HepG2 (cell line): ENCODE results near the gene RGS6. TPM values are rescaled to one million over a fixed set of nuclear protein-coding genes. Genes with fewer than 3 reads are reported as not detected.

Experiments used
- ATAC-seq: fragments of 200-7000 bp; cut with Tn5 transposase; 3 replicates; pipeline ENCODE4 v1.9.1; 2020; ENCODE audit warnings: mild to moderate bottlenecking, moderate library complexity
- BruUV-seq: library from RNA; stranded (reverse); fragments of 400-500 nt; replicated peaks from 2 replicates; lab custom pipeline; 2021; lab: Mats Ljungman, UMichigan
- CTCF ChIA-PET: fragments of 300-600 bp; formaldehyde crosslinking; extraction: SDS; loops from one replicate; lab custom pipeline; 2021; ENCODE audit warnings: low total read pairs, inconsistent platforms, low intra/inter-chr PET ratio; lab: Yijun Ruan, JAX
- POLR2A ChIA-PET: fragments of 350-600 bp; sonication (Branson Sonifier 250); formaldehyde crosslinking; loops from one replicate; lab custom pipeline; 2020; ENCODE audit warnings: antibody characterized with exemption, inconsistent platforms; lab: Yijun Ruan, JAX
- DNase-seq: peaks from one replicate; pipeline ENCODE4 v3.0.0-alpha.2; 2015; ENCODE audit warnings: low spot score
- FAIRE-seq: peaks from 3 replicates; lab custom pipeline; 2011; peaks lifted over from hg19 to GRCh38; lab: Jason Lieb, UNC
- H2AFZ ChIP-seq: one replicate; pipeline ENCODE4 v1.6.1; 2011; ENCODE audit warnings: low read length, inconsistent platforms
- H3K27ac ChIP-seq: fragments of 300-600 bp; 3 replicates; pipeline ENCODE4 v1.8.0; 2011; ENCODE audit warnings: mixed run types, mild to moderate bottlenecking, mixed read lengths, low read length, inconsistent platforms; ENCODE audit not compliant: insufficient read depth; ENCODE audit errors: extremely low read length
- H3K27me3 ChIP-seq, 2 experiments: fragments of 200-600 bp in 1 of 2; 2 replicates in 1 of 2; 3 replicates in 1 of 2; pipeline versions ENCODE4 v1.6.0 to v1.8.0; 2011; ENCODE audit warnings: low read length in 2 of 2, mild to moderate bottlenecking in 2 of 2, moderate library complexity in 2 of 2, inconsistent platforms in 1 of 2; ENCODE audit not compliant: insufficient read depth in 2 of 2, control insufficient read depth in 1 of 2
- H3K36me3 ChIP-seq, 2 experiments: fragments of 200-600 bp in 1 of 2; replicated peaks in 1 of 2; 2 replicates in 1 of 2; 3 replicates in 1 of 2; pipeline versions ENCODE4 v1.5.1 to v1.8.0; 2011; ENCODE audit warnings: low read length in 2 of 2, inconsistent platforms in 1 of 2; ENCODE audit not compliant: insufficient read depth in 2 of 2, control insufficient read depth in 1 of 2
- H3K4me1 ChIP-seq: 2 replicates; pipeline ENCODE4 v1.5.1; 2012; ENCODE audit warnings: low read length, inconsistent platforms; ENCODE audit not compliant: insufficient read depth
- H3K4me2 ChIP-seq: 2 replicates; pipeline ENCODE4 v1.6.0; 2011; ENCODE audit warnings: low read depth, low read length, inconsistent platforms
- H3K4me3 ChIP-seq, 3 experiments: fragments of 200-600 bp in 1 of 3; sonication (generic), shearing (Covaris generic) in 1 of 3; replicated peaks in 1 of 3; 2 replicates each; pipeline ENCODE4 v1.5.1; 2011 to 2016; ENCODE audit warnings: low read length in 3 of 3, inconsistent platforms in 2 of 3, low read depth in 2 of 3, mild to moderate bottlenecking in 2 of 3, control low read depth in 1 of 3, mixed read lengths in 1 of 3; ENCODE audit not compliant: insufficient read depth in 1 of 3
- H3K79me2 ChIP-seq: one replicate; pipeline ENCODE4 v1.6.1; 2011; ENCODE audit warnings: low read length, inconsistent platforms; ENCODE audit not compliant: insufficient read depth
- H3K9ac ChIP-seq: 2 replicates; pipeline ENCODE4 v1.6.0; 2011; ENCODE audit warnings: mild to moderate bottlenecking, low read depth, low read length, inconsistent platforms; ENCODE audit not compliant: insufficient read depth
- H3K9me3 ChIP-seq: 2 replicates; pipeline ENCODE4 v1.5.1; 2012; ENCODE audit warnings: mild to moderate bottlenecking, low read length
- H4K20me1 ChIP-seq: 2 replicates; pipeline ENCODE4 v1.6.0; 2011; ENCODE audit warnings: inconsistent platforms, mild to moderate bottlenecking, low read length, moderate library complexity; ENCODE audit not compliant: insufficient read depth
- MAFF ChIP-seq: IDR thresholded peaks from 2 replicates; pipeline ENCODE4 v1.6.1; 2011; ENCODE audit warnings: low read depth, low read length, improper control_type of control experiment
- MAFK ChIP-seq, 2 experiments: IDR thresholded peaks in 1 of 2; conservative IDR thresholded peaks in 1 of 2; 2 replicates each; pipeline ENCODE4 v1.6.1; 2011; ENCODE audit warnings: improper control_type of control experiment in 2 of 2, low read length in 2 of 2
- NFE2L2 ChIP-seq: fragments of 150-350 bp; IDR thresholded peaks from 2 replicates; pipeline ENCODE4 v1.6.1; 2014; ENCODE audit warnings: low read length
- ZNF136 ChIP-seq: sonication (generic); formaldehyde crosslinking; IDR thresholded peaks from 2 replicates; pipeline ENCODE4 v1.8.1; 2022; ENCODE audit warnings: low read depth, mild to moderate bottlenecking, moderate library complexity, missing genetic modification reagents
- ZNF430 ChIP-seq: sonication (generic); formaldehyde crosslinking; IDR thresholded peaks from 2 replicates; pipeline ENCODE4 v1.9.0; 2021; ENCODE audit warnings: mild to moderate bottlenecking, missing genetic modification reagents
- ZNF747 ChIP-seq: sonication (generic); formaldehyde crosslinking; IDR thresholded peaks from 2 replicates; pipeline ENCODE4 v1.8.1; 2023; ENCODE audit warnings: missing genetic modification reagents, mild to moderate bottlenecking, borderline replicate concordance
- WGBS: methylation state at CpG from one replicate; pipeline ENCODE4 v1.1.6; 2017; ENCODE audit warnings: low lambda C conversion rate; 5-methylcytosine and 5-hydroxymethylcytosine counted together
- in situ Hi-C: cut with HindIII; loops from 2 replicates; pipeline ENCODE4 v1.10.0; 2017; ENCODE audit warnings: low pct_unique_long_range_greater_than_20kb; ENCODE audit not compliant: extremely low pct_ligation_motif_present
- intact Hi-C: fragments of 100-400 bp; cut with micrococcal nuclease; formaldehyde crosslinking; loops from one replicate; pipeline ENCODE4 v1.10.0; 2022; ENCODE audit not compliant: unreplicated experiment
- polyA plus RNA-seq, 8 experiments: library from polyadenylated mRNA; depleted of rRNA in 3 of 8; stranded (reverse) in 7 of 8; unstranded in 1 of 8; fragments of >200 nt; fragmentation: Illumina TruSeq in 4 of 8; extraction: Trizol in 4 of 8; gene quantifications; 2 replicates each; pipeline versions ENCODE4 v1.2.1 to v1.2.3, GENCODE V29; 2011 to 2016; ENCODE audit warnings: low read depth in 4 of 8, missing spikeins in 1 of 8, mixed read lengths in 1 of 8; ENCODE audit not compliant: insufficient read depth in 1 of 8
- total RNA-seq, 5 experiments: library from RNA; depleted of rRNA; stranded (reverse); fragments of >200 nt; fragmentation: Illumina TruSeq; extraction: Trizol; gene quantifications; 2 replicates each; pipeline ENCODE4 v1.2.3, GENCODE V29; 2016; ENCODE audit warnings: low read depth in 1 of 5
- TF ChIP-seq, protein P1 (sequence below): sonication (generic); formaldehyde crosslinking; IDR thresholded peaks from 2 replicates; pipeline ENCODE4 v1.4.0; 2020; ENCODE audit warnings: missing genetic modification reagents
- TF ChIP-seq, protein P2 (sequence below): IDR thresholded peaks from 2 replicates; pipeline ENCODE4 v1.6.1; 2012; ENCODE audit warnings: low read depth, low read length, improper control_type of control experiment

RGS6 gene
- total and polyA plus RNA-seq, 2 of the 13 experiments (the other 11 are each of a cell fraction or from before 2014, with no cell fraction given) = not detected

DNA sequence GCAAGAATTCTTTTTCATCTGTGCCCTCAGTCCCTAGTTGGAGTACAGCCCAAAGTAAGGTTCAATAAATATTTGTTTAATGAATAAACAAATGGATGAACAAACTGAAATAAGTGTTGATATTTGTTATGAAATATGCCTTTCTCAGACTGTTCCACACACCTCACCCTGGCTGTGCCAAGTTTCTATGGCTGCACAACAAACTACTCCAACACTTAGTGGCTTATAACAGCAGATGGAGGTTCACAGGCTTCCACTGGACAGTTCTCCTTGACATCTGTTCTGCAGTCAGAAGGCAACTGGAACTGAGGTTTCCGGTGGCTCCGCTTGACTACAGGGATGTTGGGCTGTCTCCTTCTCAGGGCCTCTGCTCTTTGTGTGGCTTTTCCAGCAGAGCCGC is 197.1 kb downstream of the RGS6 start (continued):
- TF ChIP-seq, protein P1, sequence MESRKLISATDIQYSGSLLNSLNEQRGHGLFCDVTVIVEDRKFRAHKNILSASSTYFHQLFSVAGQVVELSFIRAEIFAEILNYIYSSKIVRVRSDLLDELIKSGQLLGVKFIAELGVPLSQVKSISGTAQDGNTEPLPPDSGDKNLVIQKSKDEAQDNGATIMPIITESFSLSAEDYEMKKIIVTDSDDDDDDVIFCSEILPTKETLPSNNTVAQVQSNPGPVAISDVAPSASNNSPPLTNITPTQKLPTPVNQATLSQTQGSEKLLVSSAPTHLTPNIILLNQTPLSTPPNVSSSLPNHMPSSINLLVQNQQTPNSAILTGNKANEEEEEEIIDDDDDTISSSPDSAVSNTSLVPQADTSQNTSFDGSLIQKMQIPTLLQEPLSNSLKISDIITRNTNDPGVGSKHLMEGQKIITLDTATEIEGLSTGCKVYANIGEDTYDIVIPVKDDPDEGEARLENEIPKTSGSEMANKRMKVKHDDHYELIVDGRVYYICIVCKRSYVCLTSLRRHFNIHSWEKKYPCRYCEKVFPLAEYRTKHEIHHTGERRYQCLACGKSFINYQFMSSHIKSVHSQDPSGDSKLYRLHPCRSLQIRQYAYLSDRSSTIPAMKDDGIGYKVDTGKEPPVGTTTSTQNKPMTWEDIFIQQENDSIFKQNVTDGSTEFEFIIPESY (CRISPR knock-in tag) = no peak
- no peak for TF ChIP-seq ZNF747 (CRISPR knock-in tag)
- TF ChIP-seq ZNF430 = no peak
- TF ChIP-seq, protein P2, sequence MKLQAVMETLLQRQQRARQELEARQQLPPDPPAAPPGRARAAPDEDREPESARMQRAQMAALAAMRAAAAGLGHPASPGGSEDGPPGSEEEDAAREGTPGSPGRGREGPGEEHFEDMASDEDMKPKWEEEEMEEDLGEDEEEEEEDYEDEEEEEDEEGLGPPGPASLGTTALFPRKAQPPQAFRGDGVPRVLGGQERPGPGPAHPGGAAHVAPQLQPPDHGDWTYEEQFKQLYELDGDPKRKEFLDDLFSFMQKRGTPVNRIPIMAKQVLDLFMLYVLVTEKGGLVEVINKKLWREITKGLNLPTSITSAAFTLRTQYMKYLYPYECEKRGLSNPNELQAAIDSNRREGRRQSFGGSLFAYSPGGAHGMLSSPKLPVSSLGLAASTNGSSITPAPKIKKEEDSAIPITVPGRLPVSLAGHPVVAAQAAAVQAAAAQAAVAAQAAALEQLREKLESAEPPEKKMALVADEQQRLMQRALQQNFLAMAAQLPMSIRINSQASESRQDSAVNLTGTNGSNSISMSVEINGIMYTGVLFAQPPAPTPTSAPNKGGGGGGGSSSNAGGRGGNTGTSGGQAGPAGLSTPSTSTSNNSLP = no peak
- TF ChIP-seq, all 625 proteins: peak for 0

DNA sequence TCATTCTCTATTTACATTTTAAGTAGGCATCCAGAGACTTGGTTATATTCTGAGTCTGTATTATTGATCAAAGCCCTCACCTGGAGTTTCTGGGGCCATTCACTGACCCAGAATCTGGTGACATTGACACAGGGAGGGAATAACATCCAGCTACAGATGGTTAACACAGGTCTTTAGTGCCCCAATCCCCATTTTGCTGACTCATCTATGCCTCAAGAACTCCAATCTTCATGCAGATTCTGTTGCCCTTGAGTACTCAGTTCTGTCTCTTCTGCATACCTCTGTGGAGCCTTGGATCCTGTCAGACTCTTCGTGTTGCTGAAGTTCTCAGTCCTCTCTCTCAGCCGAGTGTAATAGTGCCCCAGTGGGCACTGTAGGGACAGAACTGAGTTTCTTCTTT is 208.9 kb downstream of the RGS6 start:
- H4K20me1 ChIP-seq = no peaks in the 10 kb centered on the region
- no peaks in the 10 kb centered on the region for H3K4me1 ChIP-seq
- DNase-seq (no peak), FAIRE-seq (no peak), ATAC-seq (no peak)
- H3K36me3 ChIP-seq = no peaks in the 10 kb centered on the region
- intact Hi-C loops = no loop called here
- CTCF ChIA-PET = no interaction called here
- no peak overlapping the region for H2AFZ ChIP-seq
- POLR2A ChIA-PET = no interaction called here
- no peak overlapping the region for H3K27ac ChIP-seq
- no peak overlapping the region for H3K4me2 ChIP-seq
- no peaks in the 10 kb centered on the region for H3K79me2 ChIP-seq
- in situ Hi-C loops = no loop called here
- 5% methylated on average over 2 of the region's 2 CpGs for WGBS
- H3K9me3 ChIP-seq = peaks cover 14% of the 10 kb centered on the region
- no peak overlapping the region for H3K9ac ChIP-seq
- H3K4me3 ChIP-seq = no peak overlapping the region
- TF ChIP-seq NFE2L2 (0 out of 2 replicates have a peak, but pooled peaks have one; percentile 40), ZNF136 (no peak), MAFK (conservative IDR thresholded peaks at IDR 0.05 in 1 of 2, IDR thresholded peaks at IDR 0.05 in 1 of 2; ENCODE audit: low read length in 2 of 2) (peak; percentile 74 to 81), MAFF (peak; percentile 39; the same call in 1 of the 2 replicates)
- no TSS peak for BruUV-seq
- H3K27me3 ChIP-seq = no peaks in the 10 kb centered on the region
